Left lung (tissue), 10 donors: ENCODE measurements around the gene AGXT2. TPM values are rescaled to one million over a fixed set of nuclear protein-coding genes. Genes with fewer than 3 reads are reported as not detected.

Experiments used
- ATAC-seq: fragments of 200-7000 bp; cut with Tn5 transposase; one replicate; pipeline ENCODE4 v1.9.1; 2020; ENCODE audit warnings: moderate library complexity
- DNase-seq, 4 donors: peaks; one replicate each; pipeline ENCODE4 v3.0.0-alpha.2; 2013 to 2020
- H3K27ac ChIP-seq, 2 donors: fragments of 200-600 bp; sonication (generic) in 1 of 2; one replicate each; pipeline versions ENCODE4 v1.5.0 to v1.8.0; 2020 to 2021
- H3K27me3 ChIP-seq, 2 donors: fragments of 200-600 bp; sonication (generic) in 1 of 2; one replicate each; pipeline versions ENCODE4 v1.5.0 to v1.8.0; 2020 to 2021
- H3K36me3 ChIP-seq, 2 donors: fragments of 200-600 bp; sonication (generic) in 1 of 2; one replicate each; pipeline versions ENCODE4 v1.5.0 to v1.8.0; 2020 to 2021
- H3K4me1 ChIP-seq, 2 donors: fragments of 200-600 bp; one replicate each; pipeline ENCODE4 v1.8.0; 2021
- H3K4me3 ChIP-seq, 2 donors: fragments of 200-600 bp; sonication (generic) in 1 of 2; one replicate each; pipeline versions ENCODE4 v1.5.0 to v1.8.0; 2020 to 2021; ENCODE audit warnings: mild to moderate bottlenecking in 1 of 2
- H3K9me3 ChIP-seq, 2 donors: fragments of 200-600 bp; sonication (generic) in 1 of 2; one replicate each; pipeline versions ENCODE4 v1.5.0 to v1.8.0; 2020 to 2021
- CTCF ChIP-seq, 2 donors: fragments of 200-600 bp; sonication (generic) in 1 of 2; IDR thresholded peaks; one replicate each; pipeline versions ENCODE4 v1.5.0 to v1.8.0; 2021; ENCODE audit warnings: antibody characterized with exemption in 2 of 2
- intact Hi-C, 2 donors: fragments of 100-400 bp; cut with DNase I; formaldehyde crosslinking; loops; one replicate each; pipeline versions ENCODE4 v1.11.2 to v1.14.2; 2022
- polyA plus RNA-seq, 6 donors: library from polyadenylated mRNA; unstranded; fragments of 120-200 nt; gene quantifications; one replicate each; pipeline ENCODE4 v1.2.1, GENCODE V29; 2013; ENCODE audit not compliant: insufficient read length in 6 of 6
- total RNA-seq, 2 donors: library from RNA; stranded (reverse); fragmentation: NEBNext Ultra II Directional; extraction: Animal tissue kit (Norgen Biotek cat#: 25700); gene quantifications; one replicate each; pipeline ENCODE4 v1.2.1, GENCODE V29; 2021
- donor health status: DM: no; HTN: yes; CAD: no.
- donor health status: DM: no; HTN: no; CAD: no.

AGXT2 gene
- total and polyA plus RNA-seq, 8 donors, result 0.11 to 0.55 (median 0.18) TPM; not detected in 3

GRCh38 chr5:34993951-34994350 lies 53.8 kb downstream of the AGXT2 start:
- H3K4me1 ChIP-seq, result no peaks in the 10 kb centered on the region
- H3K4me3 ChIP-seq, result no peak overlapping the region
- intact Hi-C loops, result no loop called here
- ATAC-seq (no peak), DNase-seq (no peak)
- H3K9me3 ChIP-seq, result no peaks in the 10 kb centered on the region
- H3K27me3 ChIP-seq, result no peaks in the 10 kb centered on the region
- H3K27ac ChIP-seq, result no peak overlapping the region
- no peaks in the 10 kb centered on the region for H3K36me3 ChIP-seq
- no peak for TF ChIP-seq CTCF (IDR thresholded peaks at IDR 0.05)

- Histone ChIP-seq H3K27ac (no peak overlapping the region), H3K27me3 (peaks cover 0 to 5% of the 10 kb centered on the region in 2 donors), H3K4me1 (no peaks in the 10 kb centered on the region), H3K4me3 (no peak overlapping the region), H3K36me3 (no peaks in the 10 kb centered on the region), H3K9me3 (peaks cover 0 to 8% of the 10 kb centered on the region in 2 donors)
- TF ChIP-seq CTCF (IDR thresholded peaks at IDR 0.05), result no peak
- intact Hi-C loops, result no loop called here
- ATAC-seq, result no peak
- DNase-seq, result no peak
These were observed 56.1 kb downstream of the AGXT2 start for GRCh38 chr5:34991486-34992238.

GRCh38 chr5:34986965-34987364 lies 60.8 kb downstream of the AGXT2 start:
- H3K36me3 ChIP-seq, result no peaks in the 10 kb centered on the region
- no peak overlapping the region for H3K4me3 ChIP-seq
- H3K9me3 ChIP-seq, result peaks cover 0 to 26% of the 10 kb centered on the region in 2 donors
- ATAC-seq, result no peak
- peaks cover 0 to 5% of the 10 kb centered on the region in 2 donors for H3K27me3 ChIP-seq
- no peak for DNase-seq
- intact Hi-C loops, result no loop called here
- TF ChIP-seq CTCF (IDR thresholded peaks at IDR 0.05), result no peak
- no peaks in the 10 kb centered on the region for H3K4me1 ChIP-seq
- H3K27ac ChIP-seq, result no peak overlapping the region

GRCh38 chr5:34982823-34983222 lies 64.9 kb downstream of the AGXT2 start:
- Histone ChIP-seq H3K4me1 (no peaks in the 10 kb centered on the region), H3K9me3 (peaks cover 0 to 26% of the 10 kb centered on the region in 2 donors), H3K36me3 (no peaks in the 10 kb centered on the region), H3K27ac (no peak overlapping the region), H3K27me3 (no peaks in the 10 kb centered on the region), H3K4me3 (no peak overlapping the region)
- DNase-seq (peak in 1 of 4 donors; percentile 7), ATAC-seq (peak; percentile 98)
- intact Hi-C loops, result no loop called here
- no peak for TF ChIP-seq CTCF (IDR thresholded peaks at IDR 0.05)

- DNase-seq, result no peak
- Histone ChIP-seq H3K4me1 (no peaks in the 10 kb centered on the region), H3K27me3 (no peaks in the 10 kb centered on the region), H3K36me3 (no peaks in the 10 kb centered on the region), H3K27ac (no peak overlapping the region), H3K4me3 (no peak overlapping the region), H3K9me3 (peaks cover 0 to 5% of the 10 kb centered on the region in 2 donors)
- no peak for TF ChIP-seq CTCF (IDR thresholded peaks at IDR 0.05)
- ATAC-seq, result no peak
- intact Hi-C loops, result no loop called here
These were observed 69.1 kb downstream of the AGXT2 start for GRCh38 chr5:34978681-34979080.
